ENCODE measurements around the gene CCL23.

- TF ChIP-seq CTCF (IDR thresholded peaks at IDR 0.05) (no peak), POLR2A (IDR thresholded peaks at IDR 0.05) (no peak)
These were observed at the start of gene CCL23 for GRCh38 chr17:36017799-36018198.

Measured in stomach (tissue), 4 donors.